ENCODE results near the gene CASK.
"Not testable (repeated sequence)": the region's sequence is repeated elsewhere in the genome, so short reads cannot be mapped to it uniquely, and the experiment has no call there.

DNA sequence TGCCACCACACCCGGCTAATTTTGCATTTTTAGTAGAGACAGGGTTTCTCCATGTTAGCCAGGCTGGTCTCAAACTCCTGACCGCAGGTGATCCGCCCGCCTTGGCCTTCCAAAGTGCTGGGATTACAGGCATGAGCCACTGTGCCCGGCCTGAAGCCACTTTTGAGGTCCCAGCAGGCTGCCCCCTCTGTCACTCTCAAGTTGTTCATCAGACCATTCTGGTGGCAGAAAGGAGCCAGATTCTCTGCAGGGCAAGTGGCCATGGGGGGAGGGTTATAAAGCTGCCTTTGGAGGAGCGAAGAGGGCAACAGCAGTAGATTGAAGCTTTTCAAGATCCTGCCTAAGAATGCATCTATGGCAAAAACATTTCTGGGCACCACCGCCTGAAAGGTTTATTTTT lies 410.5 kb downstream of the CASK start:
- TF ChIP-seq, protein P1, sequence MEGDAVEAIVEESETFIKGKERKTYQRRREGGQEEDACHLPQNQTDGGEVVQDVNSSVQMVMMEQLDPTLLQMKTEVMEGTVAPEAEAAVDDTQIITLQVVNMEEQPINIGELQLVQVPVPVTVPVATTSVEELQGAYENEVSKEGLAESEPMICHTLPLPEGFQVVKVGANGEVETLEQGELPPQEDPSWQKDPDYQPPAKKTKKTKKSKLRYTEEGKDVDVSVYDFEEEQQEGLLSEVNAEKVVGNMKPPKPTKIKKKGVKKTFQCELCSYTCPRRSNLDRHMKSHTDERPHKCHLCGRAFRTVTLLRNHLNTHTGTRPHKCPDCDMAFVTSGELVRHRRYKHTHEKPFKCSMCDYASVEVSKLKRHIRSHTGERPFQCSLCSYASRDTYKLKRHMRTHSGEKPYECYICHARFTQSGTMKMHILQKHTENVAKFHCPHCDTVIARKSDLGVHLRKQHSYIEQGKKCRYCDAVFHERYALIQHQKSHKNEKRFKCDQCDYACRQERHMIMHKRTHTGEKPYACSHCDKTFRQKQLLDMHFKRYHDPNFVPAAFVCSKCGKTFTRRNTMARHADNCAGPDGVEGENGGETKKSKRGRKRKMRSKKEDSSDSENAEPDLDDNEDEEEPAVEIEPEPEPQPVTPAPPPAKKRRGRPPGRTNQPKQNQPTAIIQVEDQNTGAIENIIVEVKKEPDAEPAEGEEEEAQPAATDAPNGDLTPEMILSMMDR (conservative IDR thresholded peaks at IDR 0.05) = not testable (repeated sequence)
- TF ChIP-seq EZH2 (IDR thresholded peaks at IDR 0.05; ENCODE audit: low read depth) = not testable (repeated sequence)

Measured in PC-9 (cell line).